NOMO-1 treated with dmso at 0.1 percent for 144 hours (cell line): ENCODE measurements around the gene OBSCN.

Experiments
- DNase-seq: peaks from one replicate; lab custom pipeline; 2025; ENCODE audit not compliant: unreplicated experiment; lab: John Stamatoyannopoulos, UW

The OBSCN gene

DNA sequence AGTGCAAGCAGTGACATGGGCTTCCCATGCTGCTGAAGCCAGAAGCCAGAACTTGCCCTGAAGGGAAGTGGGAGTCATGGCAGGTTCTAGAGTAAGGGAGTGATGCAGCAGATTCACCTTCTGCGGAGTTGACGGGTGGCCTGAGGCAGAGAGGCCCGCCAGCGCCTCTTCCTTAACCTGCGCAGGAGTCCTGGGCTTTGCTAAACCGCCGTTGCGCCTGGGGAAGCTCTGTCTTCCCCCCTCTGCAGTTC, 67.3 kb downstream of the OBSCN start:
- peak; percentile 13 for DNase-seq

DNA sequence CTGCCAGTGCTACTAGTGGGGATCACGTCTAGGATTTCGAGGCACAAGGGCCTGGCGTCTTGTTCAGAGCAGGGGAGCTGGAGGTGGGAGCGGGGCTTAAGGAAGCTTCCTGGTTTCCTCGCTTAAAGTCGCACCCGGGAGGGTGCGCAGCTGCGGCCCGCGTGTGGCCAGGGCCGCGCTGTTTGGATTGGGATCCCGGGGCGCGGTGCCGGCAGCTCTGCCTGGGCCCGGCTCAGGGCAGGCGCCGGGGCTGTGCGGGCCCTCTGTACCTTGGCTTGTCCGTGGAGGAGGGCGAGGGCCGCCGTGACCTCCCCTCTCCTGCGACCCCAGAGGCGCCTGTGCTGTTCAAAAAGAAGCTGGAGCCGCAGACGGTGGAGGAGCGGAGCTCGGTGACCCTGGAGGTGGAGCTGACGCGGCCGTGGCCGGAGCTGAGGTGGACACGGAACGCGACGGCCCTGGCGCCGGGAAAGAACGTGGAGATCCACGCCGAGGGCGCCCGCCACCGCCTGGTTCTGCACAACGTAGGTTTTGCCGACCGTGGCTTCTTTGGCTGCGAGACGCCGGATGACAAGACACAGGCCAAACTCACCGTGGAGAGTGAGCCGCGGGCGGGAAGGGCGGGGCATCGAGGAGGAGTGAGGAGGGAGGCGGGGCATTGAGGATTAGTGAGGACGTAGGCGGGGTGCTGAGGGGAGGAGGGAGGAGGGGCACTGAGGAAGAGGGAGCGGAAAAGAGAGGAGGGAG, 67.8 kb downstream of the OBSCN start:
- peak; percentile 90 for DNase-seq

DNA sequence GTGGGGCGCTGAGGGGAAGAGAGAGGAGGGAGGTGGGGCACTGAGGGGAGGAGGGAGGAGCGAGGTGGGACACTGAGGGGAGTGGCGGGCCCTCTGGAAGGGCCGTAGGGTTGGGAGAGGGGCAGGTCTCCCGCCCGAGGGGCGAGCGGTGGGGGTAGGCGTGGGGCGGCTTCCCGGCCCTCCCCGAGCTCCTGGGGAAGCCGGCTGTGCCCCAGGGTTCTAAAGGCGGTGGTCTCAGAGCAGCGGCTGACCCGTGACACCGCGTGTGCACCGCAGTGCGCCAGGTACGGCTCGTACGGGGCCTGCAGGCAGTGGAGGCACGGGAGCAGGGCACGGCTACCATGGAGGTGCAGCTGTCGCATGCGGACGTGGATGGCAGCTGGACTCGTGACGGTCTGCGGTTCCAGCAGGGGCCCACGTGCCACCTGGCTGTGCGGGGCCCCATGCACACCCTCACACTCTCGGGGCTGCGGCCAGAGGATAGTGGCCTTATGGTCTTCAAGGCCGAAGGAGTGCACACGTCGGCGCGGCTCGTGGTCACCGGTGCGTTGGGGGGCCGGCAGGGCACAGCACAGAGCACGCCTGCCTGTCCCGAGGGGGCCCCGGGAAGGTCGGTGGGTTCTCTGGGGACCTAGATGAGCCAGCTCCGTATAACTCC, 68.5 kb downstream of the OBSCN start:
- no peak for DNase-seq

DNA sequence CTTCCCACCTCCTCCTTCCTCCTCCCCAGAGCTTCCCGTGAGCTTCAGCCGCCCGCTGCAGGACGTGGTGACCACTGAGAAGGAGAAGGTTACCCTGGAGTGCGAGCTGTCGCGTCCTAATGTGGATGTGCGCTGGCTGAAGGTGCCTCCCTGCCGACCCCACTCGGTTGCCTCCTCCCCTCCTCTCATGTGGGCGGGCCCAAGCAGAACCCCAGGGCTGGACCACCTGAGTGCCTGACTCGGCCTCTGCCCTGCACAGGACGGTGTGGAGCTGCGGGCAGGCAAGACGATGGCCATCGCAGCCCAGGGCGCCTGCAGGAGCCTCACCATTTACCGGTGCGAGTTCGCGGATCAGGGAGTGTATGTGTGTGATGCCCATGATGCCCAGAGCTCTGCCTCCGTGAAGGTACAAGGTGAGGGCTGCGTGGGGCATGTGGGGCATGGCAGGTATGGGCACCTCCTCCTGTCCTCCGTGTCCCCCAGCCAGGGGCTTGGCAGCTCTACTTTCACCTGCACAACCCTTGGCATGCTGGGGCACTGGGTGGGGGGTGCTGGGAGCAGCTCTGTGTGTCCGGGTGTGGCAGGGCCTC, 69.2 kb downstream of the OBSCN start:
- no peak for DNase-seq

DNA sequence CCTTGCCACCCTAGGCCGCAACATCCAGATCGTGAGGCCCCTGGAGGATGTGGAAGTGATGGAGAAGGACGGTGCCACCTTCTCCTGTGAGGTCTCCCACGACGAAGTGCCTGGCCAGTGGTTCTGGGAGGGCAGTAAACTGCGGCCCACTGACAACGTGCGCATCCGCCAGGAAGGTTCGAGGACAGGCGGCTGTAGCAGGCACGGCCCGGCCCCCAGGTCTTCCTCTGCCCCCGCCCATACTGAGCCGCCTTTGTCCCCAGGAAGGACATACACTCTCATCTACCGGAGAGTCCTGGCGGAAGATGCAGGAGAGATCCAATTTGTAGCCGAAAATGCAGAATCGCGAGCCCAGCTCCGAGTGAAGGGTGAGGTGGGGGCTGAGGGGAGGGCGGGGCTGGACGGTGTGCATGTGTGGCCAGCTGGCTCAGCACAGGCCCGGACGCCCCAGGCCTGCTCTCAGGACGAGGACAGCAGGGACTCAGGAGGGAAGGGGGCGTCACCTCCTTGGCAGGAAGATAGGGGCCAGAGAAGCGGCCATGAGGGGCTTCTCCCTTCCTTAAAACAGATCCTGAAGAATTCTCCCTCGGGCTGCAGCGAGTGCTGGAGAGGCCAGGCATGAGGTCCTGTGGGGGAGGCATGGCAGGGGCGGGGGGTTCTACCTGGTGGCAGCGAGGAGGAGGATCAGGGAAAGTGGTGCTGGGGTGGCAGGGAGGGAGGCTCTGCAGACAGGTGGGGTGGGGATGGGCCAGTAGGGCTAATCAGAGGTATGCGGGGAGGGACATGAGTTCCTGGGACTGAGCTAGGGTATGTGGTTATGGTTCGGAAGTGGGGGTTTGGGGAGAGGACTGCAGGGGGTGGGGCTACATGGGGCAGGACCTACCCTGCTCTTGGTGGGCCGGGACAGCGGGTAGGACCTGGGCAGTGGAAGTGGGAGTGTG, 69.9 kb downstream of the OBSCN start:
- DNase-seq = no peak

DNA sequence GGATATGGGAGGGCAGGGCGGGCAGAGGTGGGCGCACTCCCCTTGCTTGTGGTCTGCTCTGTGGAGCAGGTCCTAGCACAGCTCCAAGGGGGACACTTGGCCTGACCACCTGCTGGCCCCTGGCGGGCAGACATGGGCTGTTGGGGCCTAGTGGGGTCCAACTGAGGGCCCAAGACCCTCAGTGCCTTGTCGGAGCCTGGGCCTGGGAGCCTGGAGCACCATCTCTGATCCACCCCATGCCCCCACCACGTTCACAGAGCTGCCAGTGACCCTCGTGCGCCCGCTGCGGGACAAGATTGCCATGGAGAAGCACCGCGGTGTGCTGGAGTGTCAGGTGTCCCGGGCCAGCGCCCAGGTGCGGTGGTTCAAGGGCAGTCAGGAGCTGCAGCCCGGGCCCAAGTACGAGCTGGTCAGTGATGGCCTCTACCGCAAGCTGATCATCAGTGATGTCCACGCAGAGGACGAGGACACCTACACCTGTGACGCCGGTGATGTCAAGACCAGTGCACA, 70.6 kb downstream of the OBSCN start:
- DNase-seq = no peak

DNA sequence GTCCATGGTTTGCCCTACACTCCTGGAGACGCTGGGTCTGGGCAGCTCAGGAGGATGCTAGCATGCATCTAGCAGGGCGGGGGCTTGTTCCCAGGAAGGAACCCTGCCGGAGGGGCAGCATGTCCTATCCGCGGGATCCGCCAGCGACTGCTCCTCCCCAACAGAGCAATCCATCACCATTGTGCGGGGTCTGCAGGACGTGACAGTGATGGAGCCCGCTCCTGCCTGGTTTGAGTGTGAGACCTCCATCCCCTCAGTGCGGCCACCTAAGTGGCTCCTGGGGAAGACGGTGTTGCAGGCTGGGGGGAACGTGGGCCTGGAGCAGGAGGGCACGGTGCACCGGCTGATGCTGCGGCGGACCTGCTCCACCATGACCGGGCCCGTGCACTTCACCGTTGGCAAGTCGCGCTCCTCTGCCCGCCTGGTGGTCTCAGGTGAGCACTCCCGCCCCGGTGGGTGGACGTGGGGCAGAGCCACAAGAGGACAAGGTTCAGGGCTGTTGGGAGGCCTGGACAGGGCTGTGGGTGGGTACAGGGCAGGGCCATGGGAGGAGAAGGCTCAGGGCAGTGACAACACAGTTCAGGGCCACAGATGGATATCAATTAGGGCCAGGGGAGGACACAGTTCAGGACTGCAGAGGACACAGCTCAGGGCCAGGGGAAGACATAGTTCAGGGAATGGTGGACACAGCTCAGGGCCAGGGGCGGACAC, 71.3 kb downstream of the OBSCN start:
- no peak for DNase-seq

DNA sequence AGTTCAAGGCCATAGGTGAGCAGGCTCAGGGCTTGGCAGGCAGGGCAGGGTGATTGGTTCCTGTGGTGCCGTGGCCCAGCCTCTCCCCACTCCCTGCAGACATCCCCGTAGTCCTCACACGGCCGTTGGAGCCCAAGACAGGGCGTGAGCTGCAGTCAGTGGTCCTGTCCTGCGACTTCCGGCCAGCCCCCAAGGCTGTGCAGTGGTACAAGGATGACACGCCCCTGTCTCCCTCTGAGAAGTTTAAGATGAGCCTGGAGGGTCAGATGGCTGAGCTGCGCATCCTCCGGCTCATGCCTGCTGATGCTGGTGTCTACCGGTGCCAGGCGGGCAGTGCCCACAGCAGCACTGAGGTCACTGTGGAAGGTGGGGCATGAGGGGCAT, 71.9 kb downstream of the OBSCN start:
- no peak for DNase-seq

DNA sequence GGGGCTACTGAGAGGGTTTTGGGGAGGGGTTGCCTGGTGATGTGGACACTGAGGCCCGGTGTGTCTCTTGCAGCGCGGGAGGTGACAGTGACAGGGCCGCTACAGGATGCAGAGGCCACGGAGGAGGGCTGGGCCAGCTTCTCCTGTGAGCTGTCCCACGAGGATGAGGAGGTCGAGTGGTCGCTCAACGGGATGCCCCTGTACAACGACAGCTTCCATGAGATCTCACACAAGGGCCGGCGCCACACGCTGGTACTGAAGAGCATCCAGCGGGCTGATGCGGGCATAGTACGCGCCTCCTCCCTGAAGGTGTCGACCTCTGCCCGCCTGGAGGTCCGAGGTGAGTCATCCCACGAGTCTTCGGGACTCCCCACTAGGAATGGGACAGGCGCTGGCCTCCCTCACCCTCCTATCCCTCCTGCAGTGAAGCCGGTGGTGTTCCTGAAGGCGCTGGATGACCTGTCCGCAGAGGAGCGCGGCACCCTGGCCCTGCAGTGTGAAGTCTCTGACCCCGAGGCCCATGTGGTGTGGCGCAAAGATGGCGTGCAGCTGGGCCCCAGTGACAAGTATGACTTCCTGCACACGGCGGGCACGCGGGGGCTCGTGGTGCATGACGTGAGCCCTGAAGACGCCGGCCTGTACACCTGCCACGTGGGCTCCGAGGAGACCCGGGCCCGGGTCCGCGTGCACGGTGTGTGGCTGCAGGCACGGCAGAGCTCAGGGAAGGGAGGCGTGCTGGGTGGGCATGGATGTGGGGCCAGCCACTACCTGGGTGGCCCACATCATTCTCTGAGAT, 72.5 kb downstream of the OBSCN start:
- no peak for DNase-seq

DNA sequence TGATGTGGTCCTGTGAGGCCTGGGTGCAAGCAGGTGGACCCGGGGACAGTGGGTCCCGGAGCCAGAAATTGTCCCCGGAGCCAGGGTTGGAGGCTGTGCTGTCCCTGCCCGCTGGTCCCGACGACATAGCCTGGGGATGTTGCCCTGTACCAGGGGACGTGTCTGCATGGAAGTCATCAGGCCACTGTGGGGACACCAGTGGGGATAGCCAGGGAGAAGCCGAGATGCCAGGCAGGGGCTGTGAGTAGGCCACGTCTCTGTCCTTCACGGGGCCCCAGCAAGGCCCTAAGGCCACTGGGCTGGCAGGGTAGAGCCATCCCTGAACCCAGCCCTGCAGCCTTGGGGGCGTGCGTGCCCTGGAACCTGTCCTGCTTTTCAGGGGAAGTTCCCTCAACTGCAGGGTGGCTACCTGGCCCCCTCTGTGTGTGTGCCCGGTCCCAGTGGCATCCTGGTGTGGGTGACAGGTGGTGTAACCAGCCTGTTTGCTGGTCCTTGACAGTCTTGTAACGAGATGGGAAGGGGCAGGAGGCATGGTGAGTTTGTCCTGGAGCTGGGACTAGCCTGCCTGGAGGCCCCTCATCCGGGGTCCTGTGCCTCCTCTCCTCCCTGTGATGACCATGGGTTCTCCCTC, 73.2 kb downstream of the OBSCN start:
- no peak for DNase-seq

DNA sequence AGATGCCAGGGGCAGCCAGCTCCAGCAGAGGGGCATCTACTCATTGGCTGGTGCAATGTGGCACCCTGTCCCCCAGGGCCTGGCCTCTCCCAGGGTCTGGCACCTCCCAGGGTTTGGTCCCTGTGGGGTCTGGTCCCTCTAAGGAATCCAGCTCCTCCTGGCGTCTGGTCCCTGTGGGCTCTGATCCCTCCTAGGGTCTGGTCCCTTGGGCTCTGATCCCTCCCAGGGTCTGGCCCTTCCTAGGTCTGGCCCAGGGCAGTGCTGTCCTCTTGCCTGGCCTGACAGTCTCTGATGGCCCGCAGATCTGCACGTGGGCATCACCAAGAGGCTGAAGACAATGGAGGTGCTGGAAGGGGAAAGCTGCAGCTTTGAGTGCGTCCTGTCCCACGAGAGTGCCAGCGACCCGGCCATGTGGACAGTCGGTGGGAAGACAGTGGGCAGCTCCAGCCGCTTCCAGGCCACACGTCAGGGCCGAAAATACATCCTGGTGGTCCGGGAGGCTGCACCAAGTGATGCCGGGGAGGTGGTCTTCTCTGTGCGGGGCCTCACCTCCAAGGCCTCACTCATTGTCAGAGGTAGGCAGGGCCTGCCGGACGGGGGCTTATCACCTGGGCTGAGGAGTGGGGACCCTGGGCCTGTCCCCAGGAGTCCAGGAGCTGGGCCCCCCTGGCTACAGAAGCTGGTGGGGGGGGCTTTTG, 73.9 kb downstream of the OBSCN start:
- no peak for DNase-seq

DNA sequence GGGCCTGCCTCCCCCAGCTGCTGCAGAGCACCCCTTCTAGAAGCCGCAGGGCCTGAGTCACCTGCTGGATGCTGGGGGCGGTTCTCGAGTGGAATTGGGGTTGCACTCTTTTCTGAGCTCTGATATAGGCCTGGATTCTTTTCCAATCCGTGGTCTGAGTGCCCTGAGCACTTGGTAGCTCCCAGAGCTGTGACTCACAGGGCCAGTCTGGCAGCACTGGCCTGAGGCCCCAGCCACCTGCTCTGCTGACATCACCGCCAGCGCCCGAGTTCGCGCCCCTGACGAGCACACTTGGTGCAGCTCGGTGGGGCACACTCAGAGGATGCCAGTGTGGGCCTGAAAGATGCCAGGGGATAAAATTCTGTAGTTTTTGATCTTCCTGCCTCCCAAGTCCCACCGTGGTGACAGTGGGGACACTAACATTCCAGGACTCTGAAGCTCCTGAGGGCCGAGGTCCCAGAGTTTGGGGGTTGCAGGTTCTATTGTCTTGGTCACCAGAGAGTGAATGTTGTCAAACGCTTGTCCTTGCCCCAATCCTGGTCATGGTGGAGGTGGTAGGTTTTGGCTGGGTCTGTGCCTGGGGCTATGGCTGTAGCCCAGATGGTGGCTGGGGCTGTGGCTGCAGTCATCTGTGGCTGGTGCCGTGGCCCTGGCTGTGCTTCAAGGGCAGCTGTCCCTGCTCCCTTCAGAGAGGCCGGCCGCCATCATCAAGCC, 74.6 kb downstream of the OBSCN start:
- no peak for DNase-seq

DNA sequence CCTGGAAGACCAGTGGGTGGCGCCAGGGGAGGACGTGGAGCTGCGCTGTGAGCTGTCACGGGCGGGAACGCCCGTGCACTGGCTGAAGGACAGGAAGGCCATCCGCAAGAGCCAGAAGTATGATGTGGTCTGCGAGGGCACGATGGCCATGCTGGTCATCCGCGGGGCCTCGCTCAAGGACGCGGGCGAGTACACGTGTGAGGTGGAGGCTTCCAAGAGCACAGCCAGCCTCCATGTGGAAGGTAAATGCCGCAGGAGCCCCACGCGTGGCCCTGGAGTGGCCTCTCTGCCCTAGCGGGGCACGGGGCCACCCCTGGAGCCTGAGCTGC, 75.2 kb downstream of the OBSCN start:
- no peak for DNase-seq

DNA sequence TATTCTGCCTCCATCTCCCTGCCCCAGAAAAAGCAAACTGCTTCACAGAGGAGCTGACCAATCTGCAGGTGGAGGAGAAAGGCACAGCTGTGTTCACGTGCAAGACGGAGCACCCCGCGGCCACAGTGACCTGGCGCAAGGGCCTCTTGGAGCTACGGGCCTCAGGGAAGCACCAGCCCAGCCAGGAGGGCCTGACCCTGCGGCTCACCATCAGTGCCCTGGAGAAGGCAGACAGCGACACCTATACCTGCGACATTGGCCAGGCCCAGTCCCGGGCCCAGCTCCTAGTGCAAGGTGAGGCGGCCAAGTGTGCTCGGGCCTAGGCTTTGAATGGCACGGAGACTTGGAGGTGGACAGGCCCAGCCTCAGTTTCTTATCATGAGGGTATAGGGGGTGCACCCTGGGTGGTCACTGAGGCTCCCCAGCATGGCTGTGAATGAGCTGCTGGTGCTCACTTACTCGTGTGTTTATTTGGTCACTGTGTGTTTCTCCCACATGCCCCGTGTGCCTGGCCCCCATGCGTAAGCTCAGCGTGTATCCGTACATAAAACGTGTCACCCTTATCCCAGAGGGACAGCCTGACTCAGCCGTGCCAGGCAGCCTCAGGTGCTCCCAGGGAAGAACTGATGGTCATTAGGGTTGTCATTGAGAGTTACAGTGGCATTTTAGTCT, 75.8 kb downstream of the OBSCN start:
- no peak for DNase-seq

DNA sequence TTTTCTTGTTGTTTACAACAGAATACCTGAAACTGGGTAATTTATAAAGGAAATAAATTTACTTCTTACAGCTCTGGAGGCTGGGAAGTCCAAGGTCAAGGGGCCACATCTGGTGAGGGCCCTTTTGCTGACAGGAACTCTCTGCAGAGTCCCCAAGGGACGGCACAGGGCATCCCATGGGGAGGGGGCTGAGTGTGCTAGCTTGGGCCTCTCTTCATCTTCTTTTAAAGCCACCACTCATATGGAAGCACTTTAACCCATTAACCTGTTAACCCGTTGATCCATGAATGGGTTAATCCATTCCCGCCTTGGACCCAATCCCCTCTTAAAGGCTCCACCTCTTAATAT, 76.3 kb downstream of the OBSCN start:
- DNase-seq = no peak

DNA sequence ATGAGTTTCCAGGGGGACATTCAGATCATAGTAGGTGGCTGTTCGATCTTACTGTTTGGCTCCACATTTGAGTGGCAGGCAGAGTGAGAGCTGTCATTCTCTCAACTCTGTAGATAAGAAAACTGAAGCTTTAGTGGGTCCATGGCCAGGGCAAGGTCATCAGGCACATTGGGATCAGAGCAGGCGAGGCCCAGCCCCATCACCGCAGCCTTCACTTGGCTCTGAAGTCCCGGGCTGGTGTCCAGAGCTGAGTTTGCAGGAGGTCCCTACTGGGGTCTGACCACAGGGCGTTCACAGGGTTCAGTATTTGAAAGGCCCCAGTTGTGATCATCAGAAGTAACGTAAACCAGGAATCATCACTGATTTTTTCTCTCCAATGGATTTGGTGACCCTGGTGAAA, 76.7 kb downstream of the OBSCN start:
- DNase-seq = no peak

DNA sequence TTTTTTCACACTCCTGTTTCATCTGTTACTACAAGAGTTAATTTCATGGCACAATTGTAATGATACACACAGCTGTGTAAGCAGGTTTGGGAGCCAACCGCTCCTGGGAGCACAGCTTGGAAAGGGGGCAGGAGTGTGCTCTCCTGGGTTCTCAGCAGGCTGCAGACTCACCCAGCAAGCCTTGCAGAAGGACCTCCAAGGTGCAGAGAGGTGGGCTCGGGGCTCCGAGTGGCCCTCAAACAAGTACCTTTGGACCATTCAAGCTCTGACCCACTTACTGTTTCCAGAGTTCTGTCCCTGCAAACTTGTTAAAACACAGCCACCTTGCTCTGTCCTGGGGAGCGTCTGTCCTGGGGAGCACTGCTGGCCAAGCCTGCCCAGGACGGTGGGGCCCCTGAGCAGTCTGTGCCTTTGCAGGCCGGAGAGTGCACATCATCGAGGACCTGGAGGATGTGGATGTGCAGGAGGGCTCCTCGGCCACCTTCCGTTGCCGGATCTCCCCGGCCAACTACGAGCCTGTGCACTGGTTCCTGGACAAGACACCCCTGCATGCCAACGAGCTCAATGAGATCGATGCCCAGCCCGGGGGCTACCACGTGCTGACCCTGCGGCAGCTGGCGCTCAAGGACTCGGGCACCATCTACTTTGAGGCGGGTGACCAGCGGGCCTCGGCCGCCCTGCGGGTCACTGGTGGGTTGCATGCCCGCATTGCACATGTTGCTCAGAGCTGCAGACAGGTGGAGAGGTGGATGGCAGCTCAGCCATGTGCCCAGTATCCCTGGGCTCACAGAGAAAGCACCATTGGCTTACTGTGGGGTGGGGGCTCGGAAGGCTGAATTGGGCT, 78.0 kb downstream of the OBSCN start:
- DNase-seq = no peak
